DOHH2 (cell line): Measurements from ENCODE around the gene DHX32.

Experiments used
- CTCF ChIP-seq: fragments of 200-600 bp; sonication (generic); IDR thresholded peaks from one replicate; pipeline ENCODE4 v1.5.1; 2014; ENCODE audit warnings: antibody characterized with exemption, mild to moderate bottlenecking, low read depth, low read length; ENCODE audit not compliant: poor library complexity, severe bottlenecking
- EZH2phosphoT487 ChIP-seq: fragments of 200-600 bp; sonication (generic); IDR thresholded peaks from 2 replicates; pipeline ENCODE4 v1.6.1; 2017; ENCODE audit warnings: borderline replicate concordance, mild to moderate bottlenecking, antibody characterized with exemption, low read length, moderate library complexity, mixed read lengths

- no peak for TF ChIP-seq EZH2phosphoT487
- TF ChIP-seq CTCF = no peak
Measured at GRCh38 chr10:125880719-125881118, 373 bp downstream of the DHX32 start.
